ENCODE results near the gene PARD3.

GRCh38 chr10:34337917-34338316 is 477.2 kb downstream of the PARD3 start:
- TF ChIP-seq CTCF (IDR thresholded peaks at IDR 0.05 in 2 of 3, conservative IDR thresholded peaks at IDR 0.05 in 1 of 3; ENCODE audit: borderline replicate concordance in 1 of 3, insufficient read depth in 1 of 3, low read depth in 2 of 3, low read length in 2 of 3) (no peak), REST (IDR thresholded peaks at IDR 0.05; ENCODE audit: low read depth) (no peak), SP1 (IDR thresholded peaks at IDR 0.05; ENCODE audit: low read depth) (no peak), EZH2 (IDR thresholded peaks at IDR 0.05) (no peak), ZNF274 (IDR thresholded peaks at IDR 0.05; ENCODE audit: low read depth, low read length) (no peak), POLR2A (IDR thresholded peaks at IDR 0.05; ENCODE audit: borderline replicate concordance, extremely low read depth, insufficient read depth, insufficient read length) (no peak), RAD21 (IDR thresholded peaks at IDR 0.05; ENCODE audit: low read depth) (no peak), ZBTB33 (IDR thresholded peaks at IDR 0.05; ENCODE audit: extremely low read depth, insufficient replicate concordance, low read length) (no peak), CEBPB (IDR thresholded peaks at IDR 0.05; ENCODE audit: low read depth) (no peak), POLR2AphosphoS5 (IDR thresholded peaks at IDR 0.05; ENCODE audit: low read depth, low read length) (no peak), EZH2phosphoT487 (IDR thresholded peaks at IDR 0.05; ENCODE audit: borderline replicate concordance) (no peak)

Data from HCT116 (cell line).